ENCODE measurements around the gene FAM118A.

The FAM118A gene

GRCh38 chr22:45334528-45334927, 24.8 kb downstream of the FAM118A start:
- TF ChIP-seq, protein P1, sequence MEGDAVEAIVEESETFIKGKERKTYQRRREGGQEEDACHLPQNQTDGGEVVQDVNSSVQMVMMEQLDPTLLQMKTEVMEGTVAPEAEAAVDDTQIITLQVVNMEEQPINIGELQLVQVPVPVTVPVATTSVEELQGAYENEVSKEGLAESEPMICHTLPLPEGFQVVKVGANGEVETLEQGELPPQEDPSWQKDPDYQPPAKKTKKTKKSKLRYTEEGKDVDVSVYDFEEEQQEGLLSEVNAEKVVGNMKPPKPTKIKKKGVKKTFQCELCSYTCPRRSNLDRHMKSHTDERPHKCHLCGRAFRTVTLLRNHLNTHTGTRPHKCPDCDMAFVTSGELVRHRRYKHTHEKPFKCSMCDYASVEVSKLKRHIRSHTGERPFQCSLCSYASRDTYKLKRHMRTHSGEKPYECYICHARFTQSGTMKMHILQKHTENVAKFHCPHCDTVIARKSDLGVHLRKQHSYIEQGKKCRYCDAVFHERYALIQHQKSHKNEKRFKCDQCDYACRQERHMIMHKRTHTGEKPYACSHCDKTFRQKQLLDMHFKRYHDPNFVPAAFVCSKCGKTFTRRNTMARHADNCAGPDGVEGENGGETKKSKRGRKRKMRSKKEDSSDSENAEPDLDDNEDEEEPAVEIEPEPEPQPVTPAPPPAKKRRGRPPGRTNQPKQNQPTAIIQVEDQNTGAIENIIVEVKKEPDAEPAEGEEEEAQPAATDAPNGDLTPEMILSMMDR (IDR thresholded peaks at IDR 0.05; ENCODE audit: low read depth, low read length): no peak
- H3K27me3 ChIP-seq (ENCODE audit: insufficient read depth, low read depth, severe bottlenecking): no peaks in the 10 kb centered on the region
- H3K36me3 ChIP-seq: peaks cover 32% of the 10 kb centered on the region
- no peak overlapping the region for H3K4me3 ChIP-seq (ENCODE audit: low read depth, low read length)
- DNase-seq: no peak
- no peaks in the 10 kb centered on the region for H3K9me3 ChIP-seq (ENCODE audit: severe bottlenecking)
- no peak overlapping the region for H3K27ac ChIP-seq

DNA sequence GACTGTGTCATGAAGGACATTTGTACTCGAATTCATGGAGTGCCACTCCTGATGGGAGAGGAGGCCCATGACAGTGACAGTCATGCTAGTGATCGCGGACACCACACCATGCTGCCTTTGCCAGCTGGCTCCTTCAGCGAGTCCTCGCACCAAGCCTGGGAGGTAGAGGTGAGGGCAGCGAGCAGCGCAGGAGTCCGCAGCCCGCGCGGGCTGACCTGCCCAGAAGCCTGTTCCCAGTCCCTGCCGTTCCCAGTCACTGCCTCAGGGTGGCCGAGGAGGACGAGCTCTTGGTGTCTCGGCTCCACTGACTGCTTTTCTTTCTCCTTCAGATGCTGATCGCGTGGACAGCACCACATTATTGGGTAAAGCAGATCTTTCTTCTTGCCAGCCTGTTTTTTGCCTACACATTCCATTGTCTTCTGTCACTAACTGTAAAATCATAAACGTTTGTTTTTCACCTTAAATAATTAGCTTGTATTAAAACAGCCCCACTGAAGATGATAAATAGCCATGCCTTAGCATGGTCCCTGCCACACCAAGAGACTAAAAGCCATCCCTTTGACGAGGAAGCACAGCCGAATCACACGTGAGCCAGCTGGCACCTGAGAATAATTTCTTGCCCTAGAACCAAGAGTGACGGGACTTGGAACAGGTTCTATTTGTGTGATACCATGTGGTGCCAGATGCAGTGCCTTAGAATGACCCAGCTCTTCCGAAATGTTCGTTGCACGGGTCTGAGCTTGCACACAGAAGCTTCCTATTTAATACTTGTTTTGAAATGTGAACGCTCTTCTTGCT, 25.5 kb downstream of the FAM118A start:
- no peak overlapping the region for H3K27ac ChIP-seq
- DNase-seq: peak; percentile 19

DNA sequence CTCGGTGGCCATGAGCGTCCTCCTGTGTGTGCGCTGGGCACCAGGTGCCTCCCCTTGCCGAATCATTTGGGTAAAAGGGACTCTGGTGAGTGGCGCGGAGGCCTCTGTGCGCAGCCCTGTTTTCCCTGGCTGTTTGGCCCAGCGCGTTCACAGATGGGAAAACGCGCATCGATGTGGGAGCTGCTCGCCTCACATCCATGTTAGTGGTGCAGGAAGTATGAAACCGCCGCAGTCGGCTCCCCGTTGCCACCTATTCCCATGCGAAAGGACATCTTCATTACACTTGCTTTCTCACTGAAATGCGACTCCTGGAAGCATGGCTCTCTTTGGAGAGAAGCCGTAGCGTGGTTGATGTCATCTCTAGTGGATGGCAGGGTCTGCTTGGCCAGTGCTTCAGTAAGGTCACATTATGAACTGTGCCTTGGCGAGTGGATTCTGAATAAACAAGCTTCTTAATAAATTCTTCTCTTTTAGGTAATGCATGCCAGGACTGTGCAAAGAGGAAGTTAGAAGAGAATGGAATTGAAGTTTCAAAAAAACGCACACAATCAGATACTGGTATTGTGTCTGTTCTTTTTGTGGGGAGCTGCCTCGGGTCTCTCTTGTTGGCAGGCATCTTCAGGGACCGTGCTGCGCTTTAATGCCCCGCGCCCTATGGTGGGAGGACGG, 26.3 kb downstream of the FAM118A start:
- TF ChIP-seq, protein P1 (IDR thresholded peaks at IDR 0.05; ENCODE audit: low read depth, low read length): no peak
- H3K27ac ChIP-seq: no peak overlapping the region
- H3K36me3 ChIP-seq: peaks cover 32% of the 10 kb centered on the region
- no peak for DNase-seq
- H3K27me3 ChIP-seq (ENCODE audit: insufficient read depth, low read depth, severe bottlenecking): no peaks in the 10 kb centered on the region
- H3K4me3 ChIP-seq (ENCODE audit: low read depth, low read length): no peak overlapping the region
- H3K9me3 ChIP-seq (ENCODE audit: severe bottlenecking): no peaks in the 10 kb centered on the region

More for the DNA sequence above, 25.5 kb downstream of the FAM118A start:
- Histone ChIP-seq H3K36me3 (peaks cover 33% of the 10 kb centered on the region), H3K27me3 (ENCODE audit: insufficient read depth, low read depth, severe bottlenecking) (no peaks in the 10 kb centered on the region), H3K4me3 (ENCODE audit: low read depth, low read length) (no peak overlapping the region), H3K9me3 (ENCODE audit: severe bottlenecking) (no peaks in the 10 kb centered on the region)
- TF ChIP-seq, protein P1 (IDR thresholded peaks at IDR 0.05; ENCODE audit: low read depth, low read length): peak; percentile 36; the same call in 1 of the 2 replicates

DNA sequence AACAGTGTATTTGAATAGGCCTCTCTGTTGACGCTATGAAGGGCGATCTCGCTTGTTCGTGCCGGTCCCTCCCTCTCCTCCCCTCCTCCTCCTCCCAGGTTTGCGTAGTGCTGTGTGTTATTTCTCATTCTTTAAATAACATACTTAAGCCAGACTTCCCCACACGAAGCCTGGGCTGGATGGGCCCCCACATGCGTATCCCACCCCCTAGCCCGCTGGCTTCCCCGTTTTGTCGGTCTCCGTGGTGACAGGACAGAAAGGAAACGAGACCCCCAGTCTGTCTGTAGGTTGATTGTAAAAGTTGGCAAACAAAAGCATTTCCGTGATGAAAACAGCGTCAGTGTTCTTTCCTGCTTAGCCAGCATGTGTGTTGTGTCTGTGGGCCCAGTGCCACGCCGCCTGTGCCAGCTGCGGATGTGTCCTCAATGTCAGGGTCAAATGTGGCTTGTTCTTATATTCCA, 27.3 kb downstream of the FAM118A start:
- Histone ChIP-seq H3K36me3 (peaks cover 36% of the 10 kb centered on the region), H3K4me3 (ENCODE audit: low read depth, low read length) (no peak overlapping the region), H3K27ac (no peak overlapping the region), H3K9me3 (ENCODE audit: severe bottlenecking) (no peaks in the 10 kb centered on the region), H3K27me3 (ENCODE audit: insufficient read depth, low read depth, severe bottlenecking) (no peaks in the 10 kb centered on the region)
- TF ChIP-seq, protein P1 (IDR thresholded peaks at IDR 0.05; ENCODE audit: low read depth, low read length): no peak
- DNase-seq: no peak

DNA sequence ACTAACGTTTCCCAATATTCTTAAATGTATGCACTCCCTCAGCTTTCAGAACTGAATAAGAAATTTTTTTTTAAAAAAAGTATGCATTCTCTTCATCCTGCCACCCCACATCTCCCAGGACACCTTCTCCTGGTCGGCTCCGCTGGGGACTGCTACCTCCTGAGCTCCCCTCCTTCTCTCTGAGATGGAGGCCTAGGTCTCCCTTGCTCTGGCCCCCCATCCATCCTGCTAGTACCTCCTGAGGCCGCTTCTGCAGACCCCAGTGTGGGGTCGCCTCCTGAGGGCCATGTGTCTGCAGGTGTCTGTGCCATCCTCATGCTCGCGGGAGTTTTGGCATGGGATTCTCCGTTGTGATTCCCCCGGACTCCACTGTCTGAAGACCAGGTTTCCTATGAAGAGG, 27.8 kb downstream of the FAM118A start:
- no peak for DNase-seq
- TF ChIP-seq, protein P1 (IDR thresholded peaks at IDR 0.05; ENCODE audit: low read depth, low read length): no peak
- no peaks in the 10 kb centered on the region for H3K27me3 ChIP-seq (ENCODE audit: insufficient read depth, low read depth, severe bottlenecking)
- H3K36me3 ChIP-seq: peaks cover 33% of the 10 kb centered on the region
- no peak overlapping the region for H3K27ac ChIP-seq
- H3K4me3 ChIP-seq (ENCODE audit: low read depth, low read length): no peak overlapping the region
- no peaks in the 10 kb centered on the region for H3K9me3 ChIP-seq (ENCODE audit: severe bottlenecking)
